ENCODE data around the gene LMOD3.

DNA sequence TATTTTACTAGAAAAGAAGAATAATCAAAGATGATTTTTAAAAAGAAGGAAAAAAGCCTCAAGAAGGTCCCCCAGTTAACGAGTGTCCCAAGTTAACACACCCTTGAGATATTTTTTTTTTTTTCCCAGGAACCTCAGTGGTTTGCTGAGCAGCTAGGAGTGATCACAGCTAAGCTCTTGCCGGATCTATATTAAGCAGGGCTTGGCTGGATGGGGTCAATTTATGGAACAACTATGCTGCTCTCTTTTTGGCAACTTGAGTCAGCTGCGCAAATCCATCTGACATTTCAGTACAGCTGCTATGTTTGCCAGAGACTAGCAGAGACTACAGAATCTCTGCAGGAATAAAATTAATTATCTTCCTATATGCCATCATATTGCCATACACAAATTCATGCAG is at the start of gene LMOD3:
- TF ChIP-seq POLR2A (IDR thresholded peaks at IDR 0.05; ENCODE audit: low read length), result no peak
- no peak for TF ChIP-seq GATA1 (IDR thresholded peaks at IDR 0.05; ENCODE audit: low read depth, low read length)

Measured in erythroblast (primary cell).